Measurements from ENCODE around the gene PLLP.

PLLP gene

GRCh38 chr16:57244767-57245471 lies 39.6 kb downstream of the PLLP start, which contains the start of gene ARL2BP:
TSS of gene ARL2BP (plus strand) at chr16:57245259. CDS start at chr16:57245368, 109 bp downstream.
- TF ChIP-seq, protein P1, sequence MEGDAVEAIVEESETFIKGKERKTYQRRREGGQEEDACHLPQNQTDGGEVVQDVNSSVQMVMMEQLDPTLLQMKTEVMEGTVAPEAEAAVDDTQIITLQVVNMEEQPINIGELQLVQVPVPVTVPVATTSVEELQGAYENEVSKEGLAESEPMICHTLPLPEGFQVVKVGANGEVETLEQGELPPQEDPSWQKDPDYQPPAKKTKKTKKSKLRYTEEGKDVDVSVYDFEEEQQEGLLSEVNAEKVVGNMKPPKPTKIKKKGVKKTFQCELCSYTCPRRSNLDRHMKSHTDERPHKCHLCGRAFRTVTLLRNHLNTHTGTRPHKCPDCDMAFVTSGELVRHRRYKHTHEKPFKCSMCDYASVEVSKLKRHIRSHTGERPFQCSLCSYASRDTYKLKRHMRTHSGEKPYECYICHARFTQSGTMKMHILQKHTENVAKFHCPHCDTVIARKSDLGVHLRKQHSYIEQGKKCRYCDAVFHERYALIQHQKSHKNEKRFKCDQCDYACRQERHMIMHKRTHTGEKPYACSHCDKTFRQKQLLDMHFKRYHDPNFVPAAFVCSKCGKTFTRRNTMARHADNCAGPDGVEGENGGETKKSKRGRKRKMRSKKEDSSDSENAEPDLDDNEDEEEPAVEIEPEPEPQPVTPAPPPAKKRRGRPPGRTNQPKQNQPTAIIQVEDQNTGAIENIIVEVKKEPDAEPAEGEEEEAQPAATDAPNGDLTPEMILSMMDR (IDR thresholded peaks at IDR 0.05) = no peak

DNA sequence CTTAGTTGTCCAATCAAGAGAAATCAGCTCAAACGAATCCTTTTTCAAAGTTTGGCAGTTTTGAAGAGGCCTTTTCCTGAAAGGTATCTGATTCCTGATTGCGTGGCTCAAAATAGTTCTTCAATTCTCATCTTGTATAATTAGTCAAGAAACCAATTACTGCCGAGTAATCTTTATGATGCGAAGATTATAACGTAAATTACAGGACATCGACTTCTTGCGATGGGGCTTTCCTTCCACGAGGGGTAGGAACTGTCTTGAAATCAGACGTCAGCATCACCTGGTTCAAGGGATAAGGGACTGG lies 40.1 kb downstream of the PLLP start:
- TF ChIP-seq, protein P1 (IDR thresholded peaks at IDR 0.05) = no peak

GRCh38 chr16:57242650-57243049 lies 41.8 kb downstream of the PLLP start:
- TF ChIP-seq, protein P1 (IDR thresholded peaks at IDR 0.05) = no peak

DNA sequence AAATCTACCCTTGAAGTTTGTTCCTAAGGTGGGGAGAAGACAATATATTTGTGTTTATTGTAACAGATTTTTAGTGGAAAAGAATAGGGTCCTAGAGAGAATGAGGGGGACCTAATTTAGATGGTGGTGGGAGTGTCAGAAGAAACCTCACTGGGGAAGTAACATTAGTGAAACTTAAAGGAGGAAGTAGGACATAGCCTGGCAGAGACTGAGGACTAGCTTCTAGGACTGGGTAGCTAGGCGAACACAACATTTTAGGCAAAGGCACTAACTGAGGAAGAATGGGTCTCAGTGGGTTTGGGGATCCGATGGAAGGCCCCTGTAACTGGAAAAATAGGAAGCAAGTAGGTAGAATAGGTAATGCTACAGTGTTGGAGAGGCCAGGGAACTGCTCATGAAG lies 43.6 kb downstream of the PLLP start:
- TF ChIP-seq, protein P1 (IDR thresholded peaks at IDR 0.05) = no peak

- TF ChIP-seq, protein P1 (IDR thresholded peaks at IDR 0.05) = no peak
Measured at GRCh38 chr16:57239107-57239506, 45.4 kb downstream of the PLLP start.

DNA sequence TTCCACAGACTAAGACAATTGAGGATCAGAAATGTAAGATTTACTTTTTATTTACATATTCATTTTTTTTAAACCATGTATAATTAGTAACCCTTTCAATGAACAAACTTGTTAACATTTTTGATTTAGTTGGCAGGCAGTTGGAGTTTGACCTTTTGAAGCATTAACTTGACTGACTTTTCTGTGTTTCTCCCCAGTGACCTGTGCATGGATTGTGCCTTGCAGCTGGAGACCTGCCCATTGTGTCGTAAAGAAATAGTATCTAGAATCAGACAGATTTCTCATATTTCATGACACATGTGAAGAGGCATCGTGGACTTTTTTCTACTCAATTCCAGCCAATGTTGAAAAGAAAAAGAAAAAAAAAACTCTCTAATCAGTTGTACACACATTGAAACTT lies 45.8 kb downstream of the PLLP start:
- TF ChIP-seq, protein P1 (IDR thresholded peaks at IDR 0.05) = no peak

GRCh38 chr16:57236022-57236350 lies 48.5 kb downstream of the PLLP start:
- TF ChIP-seq, protein P1 (IDR thresholded peaks at IDR 0.05) = no peak
